ENCODE data around the gene CCNH.

CCNH gene

DNA sequence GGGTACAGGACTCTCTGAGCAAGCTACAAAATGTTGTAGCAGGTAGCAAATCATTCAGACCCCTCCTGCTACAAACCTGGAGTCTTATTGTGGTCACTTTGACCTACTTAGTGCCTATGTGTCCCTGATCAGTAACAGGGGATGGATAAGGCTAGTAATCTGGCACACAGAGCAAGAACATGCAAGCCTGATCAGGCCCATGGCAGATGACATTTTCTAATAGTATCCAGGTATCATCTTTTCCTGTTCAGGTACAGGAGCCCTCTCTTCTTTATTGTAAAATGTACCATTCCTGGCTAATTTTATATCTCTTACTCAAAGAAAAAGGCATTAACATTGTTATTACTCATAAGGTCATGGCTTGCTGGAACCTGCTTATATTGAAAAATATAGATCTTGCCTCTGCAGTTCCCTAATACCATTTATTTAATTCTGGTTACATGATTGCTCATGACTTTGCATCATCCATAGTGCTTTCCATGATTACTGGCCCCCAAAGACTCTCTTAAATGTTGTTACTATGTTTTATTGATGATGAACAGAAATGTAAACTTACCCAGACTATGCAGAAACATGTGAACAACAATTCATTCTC is 18.2 kb upstream of the CCNH start:
- no peak overlapping the region for H3K4me3 ChIP-seq (ENCODE audit: low read depth, low read length)

GRCh38 chr5:87423755-87424154 is 11.0 kb upstream of the CCNH start:
- DNase-seq (ENCODE audit: low read depth) = no peak
- TF ChIP-seq POLR2A (IDR thresholded peaks at IDR 0.05; ENCODE audit: extremely low read depth, insufficient read length) (no peak), CTCF (IDR thresholded peaks at IDR 0.05; ENCODE audit: low read depth, low read length) (no peak), MYC (IDR thresholded peaks at IDR 0.05; ENCODE audit: low read depth, low read length) (no peak)
- TF ChIP-seq, protein P1, sequence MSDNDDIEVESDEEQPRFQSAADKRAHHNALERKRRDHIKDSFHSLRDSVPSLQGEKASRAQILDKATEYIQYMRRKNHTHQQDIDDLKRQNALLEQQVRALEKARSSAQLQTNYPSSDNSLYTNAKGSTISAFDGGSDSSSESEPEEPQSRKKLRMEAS (IDR thresholded peaks at IDR 0.05; ENCODE audit: low read depth, low read length) = no peak
- H3K4me3 ChIP-seq (ENCODE audit: low read depth, low read length) = no peak overlapping the region

More for the DNA sequence above, 18.2 kb upstream of the CCNH start:
- no peak for TF ChIP-seq CTCF (IDR thresholded peaks at IDR 0.05; ENCODE audit: low read depth, low read length)
- no peak for TF ChIP-seq POLR2A (IDR thresholded peaks at IDR 0.05; ENCODE audit: extremely low read depth, insufficient read length)
- TF ChIP-seq MYC (IDR thresholded peaks at IDR 0.05; ENCODE audit: low read depth, low read length) = no peak
- TF ChIP-seq, protein P1 (IDR thresholded peaks at IDR 0.05; ENCODE audit: low read depth, low read length) = no peak
- no peak for DNase-seq (ENCODE audit: low read depth)

DNA sequence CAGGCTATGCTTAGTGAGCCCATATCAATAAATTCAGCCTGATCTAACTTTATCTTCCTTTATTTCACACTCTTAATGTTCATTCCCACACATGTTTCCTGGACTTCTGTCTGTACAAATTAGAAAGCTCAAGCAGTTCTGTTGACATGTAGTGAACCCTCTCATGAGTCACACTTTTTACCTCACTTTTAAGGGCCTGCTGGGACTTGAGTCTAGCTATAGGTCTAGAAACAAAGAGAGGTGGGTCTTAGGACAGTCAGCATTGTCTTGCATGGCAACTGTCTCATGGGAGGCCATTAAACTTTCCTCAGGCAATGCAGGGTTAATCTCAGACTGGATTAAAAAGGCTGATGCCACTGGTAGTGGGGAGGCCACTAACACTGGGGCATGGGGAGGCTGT is 8.6 kb upstream of the CCNH start:
- TF ChIP-seq CTCF (IDR thresholded peaks at IDR 0.05; ENCODE audit: low read depth, low read length) (no peak), POLR2A (IDR thresholded peaks at IDR 0.05; ENCODE audit: extremely low read depth, insufficient read length) (no peak), MYC (IDR thresholded peaks at IDR 0.05; ENCODE audit: low read depth, low read length) (no peak)
- TF ChIP-seq, protein P1 (IDR thresholded peaks at IDR 0.05; ENCODE audit: low read depth, low read length) = no peak
- DNase-seq (ENCODE audit: low read depth) = peak; percentile 26
- no peak overlapping the region for H3K4me3 ChIP-seq (ENCODE audit: low read depth, low read length)

GRCh38 chr5:87418506-87418905 is 5.8 kb upstream of the CCNH start:
- DNase-seq (ENCODE audit: low read depth) = no peak
- TF ChIP-seq POLR2A (IDR thresholded peaks at IDR 0.05; ENCODE audit: extremely low read depth, insufficient read length) (no peak), CTCF (IDR thresholded peaks at IDR 0.05; ENCODE audit: low read depth, low read length) (no peak), MYC (IDR thresholded peaks at IDR 0.05; ENCODE audit: low read depth, low read length) (no peak)
- TF ChIP-seq, protein P1 (IDR thresholded peaks at IDR 0.05; ENCODE audit: low read depth, low read length) = no peak
- no peak overlapping the region for H3K4me3 ChIP-seq (ENCODE audit: low read depth, low read length)

DNA sequence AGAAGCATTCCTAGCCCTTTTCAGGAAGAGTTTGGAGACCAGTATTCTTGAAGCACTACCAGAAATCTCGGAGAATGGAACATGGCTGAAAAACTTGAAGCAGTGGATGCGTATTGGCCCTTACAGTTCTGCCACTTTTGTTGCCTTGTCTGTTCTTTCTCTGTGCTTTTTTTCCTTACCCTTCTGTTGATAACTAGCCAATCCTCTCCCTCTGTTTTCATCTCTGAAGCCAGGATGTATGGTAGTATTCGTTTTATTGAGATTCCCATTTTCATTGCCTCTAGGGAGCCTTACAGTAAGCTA is 564 bp upstream of the CCNH start:
- DNase-seq (ENCODE audit: low read depth) = no peak
- peak overlapping the region; percentile 83 for H3K4me3 ChIP-seq (ENCODE audit: low read depth, low read length)
- TF ChIP-seq MYC (IDR thresholded peaks at IDR 0.05; ENCODE audit: low read depth, low read length) = no peak

DNA sequence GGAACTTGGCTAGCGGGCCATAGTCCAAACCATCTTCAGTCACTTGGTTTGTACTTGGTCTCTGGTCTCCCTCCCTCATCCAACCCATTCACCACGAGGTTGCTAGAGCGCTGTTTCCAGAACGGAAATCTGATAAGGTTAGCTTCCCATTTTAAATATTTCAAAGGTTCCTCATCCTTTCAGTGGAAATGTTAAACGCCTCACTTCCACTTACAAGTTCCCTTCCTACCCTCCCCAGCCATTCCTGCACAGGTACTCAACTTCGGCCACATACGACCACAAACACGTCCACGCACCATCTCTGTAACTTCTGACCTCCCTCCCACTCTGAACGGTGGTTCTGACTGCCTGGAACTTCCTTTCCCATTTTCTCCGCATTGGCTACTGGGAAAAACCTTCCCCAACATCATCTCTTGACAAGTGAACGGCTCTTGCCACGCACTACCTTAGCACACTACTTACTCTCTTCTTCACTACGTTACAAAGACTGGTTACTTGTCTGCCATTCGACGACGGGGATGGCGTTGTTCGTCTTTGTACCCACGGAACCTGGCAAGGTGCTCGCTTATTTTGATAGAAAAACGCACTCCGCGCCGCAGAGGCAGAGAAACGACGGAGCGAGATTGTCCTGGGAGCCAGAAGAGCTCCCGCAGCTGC is 629 bp downstream of the CCNH start:
- DNase-seq (ENCODE audit: low read depth) = peak; percentile 65
- TF ChIP-seq MYC (IDR thresholded peaks at IDR 0.05; ENCODE audit: low read depth, low read length) = peak; percentile 40
- TF ChIP-seq, protein P1 (IDR thresholded peaks at IDR 0.05; ENCODE audit: low read depth, low read length) = no peak; the same call in 1 of the 2 replicates
- TF ChIP-seq CTCF (IDR thresholded peaks at IDR 0.05; ENCODE audit: low read depth, low read length) = no peak
- no peak for TF ChIP-seq POLR2A (IDR thresholded peaks at IDR 0.05; ENCODE audit: extremely low read depth, insufficient read length)

More for the DNA sequence above, 629 bp downstream of the CCNH start:
- peak overlapping the region; percentile 83 for H3K4me3 ChIP-seq (ENCODE audit: low read depth, low read length)
